Ascending aorta (tissue), 2 donors: ENCODE data around the gene CATSPER3. TPM values are rescaled to one million over a fixed set of nuclear protein-coding genes. Genes with fewer than 3 reads are reported as not detected.

Experiments
- DNase-seq, 2 donors: peaks; one replicate each; pipeline ENCODE4 v3.0.0-alpha.2; 2019; ENCODE audit warnings: low spot score in 2 of 2
- H3K27ac ChIP-seq, 2 donors: fragments of 200-600 bp; sonication (generic); one replicate each; pipeline ENCODE4 v1.5.1; 2016 to 2017; ENCODE audit warnings: mild to moderate bottlenecking in 1 of 2
- H3K27me3 ChIP-seq: fragments of 200-600 bp; sonication (generic); one replicate; pipeline ENCODE4 v1.5.1; 2017
- H3K36me3 ChIP-seq, 2 donors: fragments of 200-600 bp; sonication (generic); one replicate each; pipeline ENCODE4 v1.5.1; 2016
- H3K4me1 ChIP-seq, 2 donors: fragments of 200-600 bp; sonication (generic); one replicate each; pipeline ENCODE4 v1.5.1; 2016 to 2017; ENCODE audit warnings: mild to moderate bottlenecking in 1 of 2
- H3K4me3 ChIP-seq, 2 donors: fragments of 200-600 bp; sonication (generic); one replicate each; pipeline ENCODE4 v1.5.1; 2016 to 2017; ENCODE audit warnings: mild to moderate bottlenecking in 1 of 2
- H3K9me3 ChIP-seq, 2 donors: fragments of 200-600 bp; sonication (generic); one replicate each; pipeline ENCODE4 v1.5.1; 2016
- CTCF ChIP-seq, 3 experiments: fragments of 200-600 bp in 2 of 3; fragments of 450-650 bp in 1 of 3; sonication (generic) in 2 of 3; IDR thresholded peaks; one replicate each; pipeline ENCODE4 v1.5.1; 2016 to 2019; ENCODE audit warnings: antibody characterized with exemption in 3 of 3, mild to moderate bottlenecking in 1 of 3, moderate library complexity in 1 of 3
- intact Hi-C: fragments of 100-400 bp; cut with DNase I; formaldehyde crosslinking; loops from one replicate; pipeline ENCODE4 v1.15.1; 2023
- total RNA-seq: library from RNA; depleted of rRNA; stranded (reverse); fragments of >200 nt; gene quantifications from one replicate; pipeline ENCODE4 v1.1.0, GENCODE V29; 2016

Gene CATSPER3
- total RNA-seq, 1 donor from 2014 or later, result not detected

GRCh38 chr5:134975078-134975715 lies 7.5 kb downstream of the CATSPER3 start:
- no peak for TF ChIP-seq CTCF (IDR thresholded peaks at IDR 0.05)
- H3K36me3 ChIP-seq, result no peaks in the 10 kb centered on the region
- intact Hi-C loops, result no loop called here
- H3K4me3 ChIP-seq, result no peak overlapping the region
- H3K4me1 ChIP-seq, result no peaks in the 10 kb centered on the region
- peaks cover 5 to 15% of the 10 kb centered on the region in 2 donors for H3K9me3 ChIP-seq
- H3K27ac ChIP-seq, result no peak overlapping the region
- no peak for DNase-seq
- no peaks in the 10 kb centered on the region for H3K27me3 ChIP-seq

GRCh38 chr5:134975843-134976242 lies 8.1 kb downstream of the CATSPER3 start:
- TF ChIP-seq CTCF (IDR thresholded peaks at IDR 0.05), result no peak
- intact Hi-C loops, result no loop called here
- no peaks in the 10 kb centered on the region for H3K4me1 ChIP-seq
- no peak overlapping the region for H3K27ac ChIP-seq
- no peak overlapping the region for H3K4me3 ChIP-seq
- H3K36me3 ChIP-seq, result no peaks in the 10 kb centered on the region
- no peak for DNase-seq
- H3K9me3 ChIP-seq, result peaks cover 6 to 15% of the 10 kb centered on the region in 2 donors
- no peaks in the 10 kb centered on the region for H3K27me3 ChIP-seq

GRCh38 chr5:134976841-134977240 lies 9.1 kb downstream of the CATSPER3 start:
- Histone ChIP-seq H3K4me1 (no peaks in the 10 kb centered on the region), H3K36me3 (no peaks in the 10 kb centered on the region), H3K27ac (no peak overlapping the region), H3K9me3 (peaks cover 16 to 20% of the 10 kb centered on the region in 2 donors), H3K27me3 (no peaks in the 10 kb centered on the region), H3K4me3 (no peak overlapping the region)
- intact Hi-C loops, result no loop called here
- DNase-seq, result no peak
- no peak for TF ChIP-seq CTCF (IDR thresholded peaks at IDR 0.05)

- no peak for DNase-seq
- Histone ChIP-seq H3K27me3 (no peaks in the 10 kb centered on the region), H3K27ac (no peak overlapping the region), H3K4me1 (no peaks in the 10 kb centered on the region), H3K36me3 (no peaks in the 10 kb centered on the region), H3K4me3 (no peak overlapping the region), H3K9me3 (peaks cover 22 to 36% of the 10 kb centered on the region in 2 donors)
- intact Hi-C loops, result no loop called here
- no peak for TF ChIP-seq CTCF (IDR thresholded peaks at IDR 0.05)
Measured at GRCh38 chr5:134979416-134979815, 11.7 kb downstream of the CATSPER3 start.

GRCh38 chr5:134982230-134982629 lies 14.5 kb downstream of the CATSPER3 start:
- DNase-seq, result no peak
- Histone ChIP-seq H3K27ac (no peak overlapping the region), H3K4me3 (no peak overlapping the region), H3K27me3 (no peaks in the 10 kb centered on the region), H3K4me1 (no peaks in the 10 kb centered on the region), H3K9me3 (peaks cover 22 to 35% of the 10 kb centered on the region in 2 donors), H3K36me3 (no peaks in the 10 kb centered on the region)
- intact Hi-C loops, result no loop called here
- no peak for TF ChIP-seq CTCF (IDR thresholded peaks at IDR 0.05)
